GM19043 (cell line): ENCODE data around the gene MAST4.

ENCODE experiments used
- ATAC-seq: cut with Tn5 transposase; IDR thresholded peaks from one replicate; pipeline ENCODE4 v1.9.1; 2021; ENCODE audit warnings: low read depth; ENCODE audit not compliant: unreplicated experiment

MAST4 gene

DNA sequence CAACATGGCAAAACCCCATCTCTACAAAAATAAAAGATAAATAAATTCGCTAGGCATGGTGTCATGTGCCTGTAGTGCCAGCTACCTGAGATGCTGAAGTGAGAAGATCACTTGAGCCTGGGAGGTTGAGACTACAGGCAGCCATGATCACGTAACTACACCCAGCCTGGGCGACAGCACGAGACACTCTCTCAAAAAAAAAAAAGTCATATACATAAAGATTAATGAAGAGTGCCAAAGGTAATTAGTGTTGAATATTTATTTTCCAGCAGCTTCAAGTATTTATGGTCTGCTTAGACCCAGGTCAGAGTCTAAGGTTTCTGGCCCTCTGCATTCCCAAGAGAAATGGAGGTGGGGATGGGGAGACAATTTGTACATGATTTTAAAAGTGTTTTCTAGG is 432.7 kb downstream of the MAST4 start:
- no peak for ATAC-seq

DNA sequence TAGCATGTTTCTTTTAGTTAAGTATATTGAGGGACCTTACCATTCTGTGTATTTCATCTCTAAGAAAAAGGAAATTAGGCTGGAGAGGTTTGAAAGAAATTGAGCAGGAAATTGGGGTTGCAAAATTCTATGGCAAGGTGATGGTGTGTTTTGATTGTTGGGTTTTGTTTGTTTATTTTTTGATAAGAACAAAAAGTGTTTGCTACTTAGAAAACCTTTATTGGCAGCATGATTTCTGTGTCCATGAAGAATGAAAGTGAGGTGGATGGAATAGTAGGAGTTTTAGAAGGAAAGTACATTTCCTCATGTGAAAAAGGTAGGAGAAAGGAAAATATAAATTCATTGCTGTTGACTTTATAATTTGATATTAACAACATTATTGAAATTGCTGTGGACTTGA is 433.3 kb downstream of the MAST4 start:
- ATAC-seq, result no peak

DNA sequence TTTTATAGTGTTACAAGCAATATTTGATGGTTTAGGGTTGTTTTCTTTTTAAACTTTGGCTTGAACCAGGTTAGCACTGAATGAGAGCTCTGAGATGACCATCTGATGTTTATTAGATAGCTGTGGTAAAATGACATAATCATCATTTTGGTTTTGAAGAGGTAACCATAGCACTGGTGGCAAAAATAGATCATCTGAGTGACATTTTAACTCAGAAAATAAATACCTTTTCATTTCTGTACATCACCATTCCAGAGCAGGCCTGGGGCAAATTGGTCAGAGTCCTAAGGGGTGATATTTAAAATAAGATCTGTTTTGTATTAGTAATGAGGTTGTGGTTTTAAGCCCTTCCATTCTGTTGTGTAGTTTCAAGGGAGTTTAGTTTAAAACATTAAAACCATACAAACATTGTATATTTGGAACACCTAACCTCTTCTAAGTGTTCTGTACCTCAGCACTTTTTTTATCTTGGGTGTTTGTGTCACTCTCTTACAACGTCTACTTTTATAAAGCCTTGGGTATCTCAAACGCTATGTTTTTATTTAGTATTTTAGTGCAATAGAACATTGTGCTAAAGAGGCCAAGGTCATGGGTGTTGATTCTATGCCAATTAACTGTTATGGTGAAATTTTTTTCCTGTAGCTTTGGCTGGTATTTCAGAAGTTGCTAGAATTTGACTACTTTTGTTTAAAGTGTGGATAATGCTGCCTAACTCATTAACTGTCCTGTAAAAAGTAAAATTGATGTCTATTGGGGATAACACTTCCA is 434.3 kb downstream of the MAST4 start:
- ATAC-seq, result no peak

DNA sequence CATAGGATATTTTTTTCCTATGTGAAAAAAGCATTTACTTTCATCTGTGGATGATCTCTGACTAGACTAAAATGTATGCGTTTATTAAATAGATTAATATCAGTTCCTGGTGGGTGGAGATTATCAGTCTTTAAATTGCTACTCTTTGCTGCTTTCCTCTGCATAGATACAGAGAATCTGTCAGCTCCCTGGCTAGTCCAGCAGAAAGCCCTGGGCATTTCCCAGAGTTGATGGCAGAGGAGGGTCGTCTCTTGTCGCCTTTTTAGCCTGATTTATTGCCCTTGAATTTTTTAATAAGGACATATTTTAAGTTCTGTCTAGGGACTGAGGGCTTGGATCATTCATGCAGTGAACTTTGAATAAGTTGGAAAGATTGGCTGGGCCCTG is 434.9 kb downstream of the MAST4 start:
- no peak for ATAC-seq

DNA sequence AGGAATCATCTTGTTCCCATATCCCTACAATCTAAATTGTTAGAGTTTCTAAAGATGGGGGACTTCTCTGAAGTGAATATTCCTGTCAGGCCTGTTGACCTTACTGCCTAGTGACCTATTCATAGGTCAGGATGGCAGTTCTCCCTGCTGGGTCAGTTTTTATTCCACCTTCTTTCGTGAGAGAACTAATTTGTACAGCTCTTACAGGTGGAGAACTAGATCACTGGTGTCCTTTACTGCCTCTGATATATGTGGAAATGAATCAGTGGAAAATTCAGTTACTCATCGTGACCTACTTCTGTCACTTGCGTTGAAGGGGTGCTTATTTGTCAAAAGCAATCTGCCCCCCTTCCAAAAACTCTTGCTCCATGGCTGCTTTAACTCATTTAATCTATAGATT is 435.5 kb downstream of the MAST4 start:
- ATAC-seq, result no peak

DNA sequence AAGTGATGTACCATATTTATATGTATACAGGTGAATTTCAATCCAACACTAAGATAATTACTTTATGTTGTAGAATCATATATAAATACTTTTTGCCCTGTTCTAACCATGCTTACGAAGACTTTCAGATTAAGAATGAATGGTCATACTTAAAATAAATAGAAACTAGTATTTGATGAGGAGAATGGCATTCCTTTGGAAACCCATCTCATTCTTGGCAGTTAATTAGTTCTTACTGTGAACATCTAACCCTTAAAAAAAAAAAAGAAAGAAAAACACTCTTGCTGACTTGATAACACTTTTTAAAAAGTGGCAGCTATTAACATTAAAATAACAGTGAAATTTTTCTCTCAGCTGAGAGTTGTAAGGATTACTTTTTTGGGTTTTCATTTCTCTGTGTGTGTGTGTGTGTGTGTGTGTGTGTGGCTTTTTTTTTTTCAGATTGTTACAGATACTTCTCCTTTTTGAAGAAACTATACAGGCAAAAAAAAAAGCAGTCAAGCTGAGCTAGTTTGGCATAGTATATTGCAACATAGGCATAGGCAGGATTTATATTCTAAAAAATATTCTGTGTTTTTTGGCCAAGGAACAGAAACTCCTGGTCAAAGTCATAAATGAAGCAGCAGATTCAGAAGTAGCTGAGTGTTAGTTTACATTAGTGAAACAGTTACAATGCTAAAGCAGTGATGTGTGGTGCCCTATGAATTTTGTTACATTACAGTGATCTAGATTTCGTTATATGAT is 436.9 kb downstream of the MAST4 start:
- no peak for ATAC-seq

DNA sequence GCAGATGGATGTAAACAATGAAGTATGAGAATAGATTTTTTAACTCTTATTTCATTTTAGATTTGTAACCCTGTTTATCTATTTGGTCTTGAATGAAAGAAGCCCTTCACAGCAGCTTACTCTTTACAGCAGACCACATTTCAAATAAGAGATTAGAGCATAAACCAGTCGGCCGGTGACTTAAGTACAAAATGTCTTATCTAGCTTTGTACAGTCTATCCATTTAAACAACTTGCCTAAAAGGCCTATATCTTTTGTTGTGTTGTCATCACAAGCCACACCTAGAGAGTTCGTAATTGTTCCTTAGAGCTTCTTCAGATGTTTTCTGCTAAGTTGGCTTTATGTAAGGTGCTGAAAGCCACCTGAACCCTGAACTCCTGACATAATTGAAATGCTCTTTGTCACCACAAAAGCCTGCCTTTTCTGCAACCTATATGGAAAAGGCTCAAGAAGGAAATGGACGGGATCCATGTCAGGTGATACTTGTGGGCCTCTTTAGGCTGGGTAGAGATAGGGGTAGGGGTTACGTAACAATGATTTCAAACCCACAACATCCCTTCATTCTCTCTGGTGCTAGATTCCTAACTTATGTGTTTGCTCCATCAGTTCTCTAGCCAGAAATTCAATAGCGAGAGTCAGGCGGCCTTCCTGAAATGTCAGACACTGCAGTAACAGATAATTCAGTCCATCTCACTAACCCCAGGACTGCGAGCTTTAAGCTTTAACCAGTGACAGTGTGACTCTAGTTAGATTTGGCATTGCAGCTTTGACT is 437.9 kb downstream of the MAST4 start:
- ATAC-seq, result no peak

DNA sequence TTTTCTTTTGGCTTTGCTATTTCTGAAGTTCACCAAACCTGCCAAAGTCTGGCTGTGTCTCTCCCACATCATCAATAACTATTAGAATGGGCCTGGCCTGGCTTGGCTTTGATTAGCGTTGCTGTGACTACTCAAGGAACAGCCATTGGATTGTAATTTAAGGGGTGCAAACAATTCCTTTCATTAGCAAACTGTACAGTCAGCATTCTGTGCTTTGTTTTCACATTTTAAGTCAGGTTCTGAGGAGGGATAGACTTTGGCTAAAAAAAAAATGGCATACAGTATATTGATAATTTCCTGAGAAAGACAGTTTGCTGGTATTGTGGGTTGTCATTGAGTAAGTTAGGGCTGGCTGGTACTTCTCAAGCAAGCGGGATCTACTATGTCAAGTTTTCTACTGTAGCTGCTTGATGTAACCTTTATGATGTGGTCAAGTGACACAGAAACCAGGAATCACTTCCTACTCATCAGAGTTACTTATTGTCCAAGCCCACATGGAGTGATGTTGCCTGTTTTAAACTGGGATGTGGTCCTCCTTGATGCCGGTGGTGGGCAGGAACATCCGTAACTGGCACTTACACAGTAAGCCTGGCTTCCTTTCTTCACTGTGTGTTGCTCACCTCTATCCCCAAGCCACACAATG is 439.0 kb downstream of the MAST4 start:
- ATAC-seq, result no peak

DNA sequence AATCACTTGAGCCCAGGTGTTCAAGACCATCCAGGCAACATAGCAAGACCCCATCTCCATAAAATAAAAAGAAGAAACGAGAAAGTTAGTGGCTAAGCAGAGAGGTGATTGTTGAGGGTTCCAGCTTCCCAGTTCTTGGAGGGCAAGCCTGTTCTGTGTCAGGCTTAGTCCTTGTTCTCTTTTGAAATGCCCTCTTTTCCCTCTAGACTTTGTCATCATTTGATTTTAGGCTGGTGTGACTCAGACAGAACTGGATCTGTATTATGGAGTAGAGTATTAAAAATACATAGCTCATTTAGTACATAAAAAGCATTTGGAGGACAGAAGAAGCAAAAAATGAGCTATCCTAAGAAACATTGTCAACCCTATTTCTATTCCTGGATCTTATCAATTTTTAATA is 441.0 kb downstream of the MAST4 start:
- no peak for ATAC-seq

DNA sequence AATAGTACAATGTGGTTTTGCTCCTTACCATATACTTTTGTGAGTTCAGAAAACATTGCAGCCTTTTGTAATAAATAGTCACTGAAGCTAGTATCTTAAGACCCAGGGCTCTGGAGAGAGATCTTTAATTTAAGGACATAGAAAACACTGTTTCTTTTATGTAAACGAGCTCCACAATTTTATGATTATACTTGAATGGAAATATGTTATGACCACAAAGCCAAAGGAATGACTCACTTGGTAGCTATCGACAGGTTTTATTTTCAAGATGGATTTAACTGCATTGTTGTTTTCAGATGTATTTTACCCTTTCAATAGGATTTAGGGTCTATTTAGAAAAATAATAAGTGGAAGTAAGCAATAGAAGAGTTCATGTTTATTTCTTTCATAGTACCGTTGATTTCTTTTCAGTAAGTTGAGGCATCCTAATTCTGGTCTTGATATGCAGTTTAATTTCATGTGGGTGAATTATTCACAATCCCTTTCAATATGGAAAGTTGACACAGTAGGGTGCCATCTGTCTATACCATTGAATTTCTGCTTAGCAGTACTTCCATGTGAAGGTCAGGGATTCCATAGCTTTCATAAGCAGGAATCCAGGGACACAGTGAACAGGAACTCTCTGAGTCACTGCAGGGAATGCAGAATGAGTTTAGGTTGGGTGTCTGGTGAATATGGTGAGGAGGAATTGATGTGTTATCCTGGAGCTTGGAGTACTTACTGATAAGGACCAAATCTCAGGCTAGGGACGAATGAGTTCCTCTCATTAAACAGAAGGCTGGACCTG is 442.8 kb downstream of the MAST4 start:
- no peak for ATAC-seq

DNA sequence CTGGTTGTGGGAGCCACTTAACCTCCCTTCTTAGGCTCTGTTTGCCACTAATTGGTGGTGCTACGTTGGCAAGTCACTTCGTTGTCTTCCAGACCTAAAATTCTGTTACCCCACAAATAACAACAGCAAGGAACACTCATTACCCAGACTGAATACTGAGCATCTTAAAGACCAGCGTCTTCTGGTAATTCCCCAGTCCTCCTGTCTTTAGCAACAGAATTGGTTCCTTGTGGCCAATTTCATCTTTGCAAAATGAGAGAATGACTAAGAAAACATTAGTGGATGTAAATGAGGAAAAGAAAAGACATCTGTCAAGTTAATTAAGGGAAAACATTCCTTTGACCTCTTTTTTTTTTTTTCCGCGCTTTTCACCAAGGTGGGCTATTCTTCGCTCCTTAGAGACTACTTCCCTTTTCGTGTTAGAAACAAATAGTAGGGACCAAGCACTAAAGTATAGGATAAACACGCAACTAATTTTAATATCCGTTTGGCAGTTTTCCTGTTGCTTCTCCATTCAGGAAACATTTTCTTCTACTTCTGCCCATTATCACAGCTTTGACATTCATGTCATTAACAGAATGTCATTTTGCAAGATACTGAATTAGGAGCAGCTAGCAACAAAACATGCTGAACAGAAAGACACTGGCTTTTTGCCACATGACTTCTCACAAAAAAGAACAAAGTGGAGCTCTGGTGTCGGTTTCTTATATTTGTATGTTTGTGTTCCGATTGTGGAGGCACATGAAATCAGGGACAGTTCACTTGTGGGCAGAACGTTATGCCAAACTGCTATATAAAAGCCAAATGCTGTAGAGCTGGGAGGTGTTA is 446.2 kb downstream of the MAST4 start:
- ATAC-seq, result no peak

DNA sequence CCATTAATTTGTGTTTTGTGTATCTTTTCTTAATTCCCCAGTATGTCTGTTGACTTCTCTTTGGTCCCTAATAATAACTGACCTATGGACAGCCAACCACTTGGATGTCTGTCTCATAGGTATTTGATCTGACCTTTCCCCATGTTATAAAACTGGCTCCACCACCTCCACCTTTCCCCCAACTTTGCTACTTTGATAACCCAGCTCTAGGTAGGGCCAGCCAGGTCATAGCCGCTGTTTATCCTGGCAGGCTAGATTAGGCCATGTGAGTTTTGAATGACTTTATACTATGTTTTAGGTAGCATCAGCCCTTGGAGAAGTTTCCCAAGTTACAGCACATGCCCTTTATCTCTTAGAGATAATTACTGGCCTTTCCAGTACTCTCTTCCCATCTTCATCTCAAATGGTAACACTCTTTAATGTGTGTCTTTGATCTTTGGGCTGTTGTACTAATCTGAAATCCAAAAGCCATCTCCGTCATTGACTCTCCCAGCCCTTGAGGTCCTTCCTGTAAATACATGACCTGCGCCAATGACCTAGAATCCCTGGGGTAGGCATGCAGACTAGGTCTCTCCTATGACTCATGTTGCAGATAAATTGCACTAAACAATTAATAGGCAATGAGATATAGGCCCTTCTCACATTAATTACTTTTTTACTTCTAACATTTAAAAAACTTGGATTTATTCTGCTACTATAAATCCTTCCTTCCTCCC is 447.8 kb downstream of the MAST4 start:
- ATAC-seq, result no peak

DNA sequence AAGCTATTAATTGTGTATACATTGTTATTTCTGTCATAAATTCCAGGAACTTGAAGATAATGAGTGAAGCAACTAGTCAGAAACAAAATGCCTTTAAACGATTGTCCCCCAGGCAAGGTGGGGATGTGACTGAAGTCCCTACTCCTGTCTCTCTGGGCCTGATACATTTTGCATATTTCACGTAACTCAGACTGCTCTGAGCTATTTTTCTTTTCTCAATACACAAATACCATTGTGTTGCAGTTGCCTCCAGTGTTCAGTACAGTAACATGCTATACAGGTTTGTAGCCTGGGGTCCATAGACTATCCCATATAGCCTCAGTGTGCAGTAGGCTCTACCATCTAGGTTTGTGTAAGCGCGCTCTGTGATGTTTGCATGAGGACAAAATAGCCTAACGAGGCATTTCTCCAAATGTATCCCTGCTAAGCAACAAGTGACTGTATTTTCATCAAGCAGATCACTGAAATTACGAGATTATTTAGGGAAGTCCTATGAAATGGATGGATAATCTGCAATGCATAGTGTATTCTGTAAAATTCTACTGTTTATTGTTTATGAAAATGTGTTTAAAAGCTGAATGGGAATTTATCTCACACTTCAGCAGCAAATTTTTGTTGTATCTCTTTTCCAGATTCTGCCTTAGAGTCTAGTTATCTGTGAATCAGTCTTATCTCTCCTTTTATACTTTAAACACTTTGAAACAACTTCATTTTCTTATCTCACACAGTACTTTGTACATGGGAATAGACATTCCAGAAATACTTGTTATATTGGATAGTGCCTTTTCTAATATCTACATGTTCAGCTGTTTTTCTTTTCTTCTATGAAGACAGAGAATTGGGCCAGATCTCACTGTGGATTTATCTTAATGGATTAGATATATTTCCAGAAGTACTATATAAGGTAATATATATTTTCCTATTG is 449.9 kb downstream of the MAST4 start:
- no peak for ATAC-seq

DNA sequence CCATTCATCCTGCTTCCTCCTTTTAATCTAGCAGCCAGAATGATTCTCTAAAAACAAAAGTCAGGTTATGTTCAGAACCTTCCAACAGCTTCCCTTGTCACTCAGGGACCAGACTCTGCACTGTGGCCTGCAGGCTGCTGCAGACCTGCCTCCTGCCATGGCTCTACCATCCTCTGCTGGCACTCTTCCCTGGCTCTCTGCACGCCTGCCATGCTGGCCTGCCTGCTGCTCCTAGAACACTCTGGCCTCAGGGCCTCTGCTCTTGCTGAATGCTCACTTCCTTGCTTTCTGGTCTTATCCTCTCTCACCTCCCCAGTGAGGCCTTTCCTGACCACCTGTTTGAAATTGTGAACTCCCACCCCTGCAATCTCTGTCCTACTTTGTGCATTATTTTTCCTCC is 451.0 kb downstream of the MAST4 start:
- ATAC-seq, result no peak

DNA sequence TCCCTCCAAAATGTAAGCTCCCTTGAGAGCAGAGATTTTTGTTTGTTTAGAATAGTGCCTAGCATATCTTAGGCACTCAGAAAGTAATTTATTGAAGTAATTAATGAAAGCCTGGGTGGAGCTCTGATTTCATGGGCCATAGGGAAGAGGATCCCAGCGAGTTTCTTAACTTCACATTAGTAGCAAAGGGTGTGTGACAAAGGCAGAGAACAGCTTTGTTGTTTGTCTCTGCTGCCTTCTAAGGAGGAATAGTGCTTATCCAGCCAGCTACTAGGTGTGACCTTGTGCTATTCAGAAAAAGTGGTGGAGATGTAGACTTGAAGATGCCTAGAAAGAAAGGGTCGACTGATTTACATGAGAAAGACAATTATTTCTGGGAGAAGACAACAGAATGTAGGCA is 451.4 kb downstream of the MAST4 start:
- ATAC-seq, result no peak

DNA sequence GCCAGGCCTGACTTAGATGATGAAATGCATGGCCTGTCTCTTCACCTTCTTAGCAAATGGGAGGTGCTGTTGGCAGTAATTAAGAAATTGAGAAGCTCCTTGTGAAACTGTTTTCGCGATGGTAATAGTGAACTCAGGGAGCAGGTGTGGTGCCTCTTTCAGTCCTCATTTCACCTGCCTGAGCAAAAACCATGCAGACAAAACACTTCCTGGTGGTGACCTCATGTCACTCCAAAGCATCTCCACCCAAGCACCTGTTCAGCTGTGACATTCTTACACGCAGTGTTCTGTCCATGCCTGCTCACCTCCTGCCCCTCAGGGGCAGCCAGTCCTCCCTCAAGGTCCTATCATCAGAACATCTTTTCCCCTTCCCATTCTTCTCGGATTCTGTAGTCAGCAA is 453.9 kb downstream of the MAST4 start:
- ATAC-seq, result no peak

DNA sequence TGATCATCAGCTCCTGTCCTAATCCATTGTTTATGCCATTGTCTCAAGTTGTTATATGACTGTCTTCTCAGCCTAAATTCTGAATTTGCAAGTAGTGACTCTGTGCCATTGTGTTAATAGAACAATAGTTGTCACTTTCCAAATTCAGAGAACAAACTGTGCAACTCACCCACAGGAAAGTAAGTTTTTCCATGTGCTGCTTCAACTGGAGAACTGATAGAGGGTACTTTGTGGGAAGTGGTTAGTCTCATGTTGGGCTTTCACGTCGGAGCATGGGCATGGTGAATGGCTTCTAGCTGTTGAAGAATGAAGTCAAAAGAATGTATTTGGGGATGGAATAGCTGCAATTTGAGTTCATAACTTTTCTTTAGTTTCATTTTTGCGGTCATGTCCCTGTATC is 454.4 kb downstream of the MAST4 start:
- ATAC-seq, result no peak

DNA sequence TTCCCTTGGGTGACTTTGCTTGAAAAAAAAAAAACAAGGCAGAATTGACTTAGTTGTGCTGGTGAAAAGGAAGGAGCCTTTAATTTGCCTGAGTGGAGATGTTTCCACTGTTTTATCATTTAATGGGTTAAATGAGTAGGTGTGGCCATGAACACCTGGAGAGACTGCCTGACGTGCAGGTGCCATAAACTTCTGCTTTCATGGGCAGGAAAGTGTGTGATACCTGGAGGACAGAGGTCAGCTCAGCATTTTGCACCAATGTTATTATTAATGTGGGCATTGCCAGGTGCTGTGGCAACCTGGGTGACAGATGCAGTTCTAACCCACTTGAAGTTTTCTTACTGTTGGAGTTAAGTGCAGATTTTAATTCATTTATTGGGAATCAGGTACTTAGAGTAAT is 455.0 kb downstream of the MAST4 start:
- no peak for ATAC-seq
